Smooth muscle cell (in vitro differentiated cells): ENCODE data around the gene PPP1R1B. TPM values are rescaled to one million over a fixed set of nuclear protein-coding genes. Genes with fewer than 3 reads are reported as not detected.

Experiments used
- DNase-seq: peaks from one replicate; lab custom pipeline; 2025; ENCODE audit not compliant: unreplicated experiment; lab: John Stamatoyannopoulos, UW
- H2AFZ ChIP-seq: fragments of 200-600 bp; sonication (generic); 2 replicates; pipeline ENCODE4 v1.6.0; 2016; ENCODE audit warnings: antibody characterized with exemption, low read depth, mild to moderate bottlenecking
- H3F3A ChIP-seq: fragments of 200-600 bp; sonication (generic); 2 replicates; pipeline ENCODE4 v1.6.0; 2017; ENCODE audit warnings: antibody characterized with exemption, low read depth
- H3K27ac ChIP-seq: fragments of 200-600 bp; sonication (generic); 2 replicates; pipeline ENCODE4 v1.5.1; 2016; ENCODE audit warnings: low read depth, mild to moderate bottlenecking
- H3K27me3 ChIP-seq: fragments of 200-600 bp; sonication (generic); 2 replicates; pipeline ENCODE4 v1.6.1; 2016; ENCODE audit warnings: low read depth, mild to moderate bottlenecking
- H3K36me3 ChIP-seq: fragments of 200-600 bp; sonication (generic); 2 replicates; pipeline ENCODE4 v1.5.1; 2016; ENCODE audit warnings: low read depth
- H3K4me1 ChIP-seq: fragments of 200-600 bp; sonication (generic); 2 replicates; pipeline ENCODE4 v1.5.1; 2016; ENCODE audit warnings: low read depth
- H3K4me2 ChIP-seq: fragments of 200-600 bp; sonication (generic); 2 replicates; pipeline ENCODE4 v1.6.0; 2016; ENCODE audit warnings: mild to moderate bottlenecking
- H3K4me3 ChIP-seq: fragments of 200-600 bp; sonication (generic); 2 replicates; pipeline ENCODE4 v1.5.1; 2016; ENCODE audit warnings: mild to moderate bottlenecking
- H3K79me2 ChIP-seq: fragments of 200-600 bp; sonication (generic); 2 replicates; pipeline ENCODE4 v1.6.0; 2016; ENCODE audit warnings: low read depth, mild to moderate bottlenecking
- H3K9ac ChIP-seq: fragments of 200-600 bp; sonication (generic); 2 replicates; pipeline ENCODE4 v1.6.0; 2016; ENCODE audit warnings: low read depth
- H3K9me3 ChIP-seq: fragments of 200-600 bp; sonication (generic); replicated peaks from 2 replicates; pipeline ENCODE4 v1.5.1; 2016; ENCODE audit warnings: low read depth
- H4K20me1 ChIP-seq: fragments of 200-600 bp; sonication (generic); 2 replicates; pipeline ENCODE4 v1.6.0; 2016; ENCODE audit warnings: low read depth
- WGBS: methylation state at CpG from one replicate; pipeline ENCODE4 v1.1.7; 2016; ENCODE audit warnings: low lambda C conversion rate; 5-methylcytosine and 5-hydroxymethylcytosine counted together
- polyA plus RNA-seq: library from polyadenylated mRNA; unstranded; fragments of >200 nt; fragmentation: Nextera tagmentation; extraction: Ambion mirVana; gene quantifications from 2 replicates; pipeline ENCODE4 v1.2.1, GENCODE V29; 2016
- total RNA-seq: library from RNA; depleted of rRNA; stranded (reverse); fragments of >200 nt; gene quantifications from 2 replicates; pipeline ENCODE4 v1.2.3, GENCODE V29; 2014
- TF ChIP-seq, protein P1 (sequence below): fragments of 200-600 bp; sonication (generic); IDR thresholded peaks from 2 replicates; pipeline ENCODE4 v1.5.1; 2017; ENCODE audit warnings: borderline replicate concordance, mild to moderate bottlenecking, antibody characterized with exemption; ENCODE audit not compliant: insufficient read depth, poor library complexity, severe bottlenecking

The PPP1R1B gene
- total and polyA plus RNA-seq, 2 experiments from 2014 or later: not detected

- H3K4me1 ChIP-seq: no peaks in the 10 kb centered on the region
- TF ChIP-seq, protein P1, sequence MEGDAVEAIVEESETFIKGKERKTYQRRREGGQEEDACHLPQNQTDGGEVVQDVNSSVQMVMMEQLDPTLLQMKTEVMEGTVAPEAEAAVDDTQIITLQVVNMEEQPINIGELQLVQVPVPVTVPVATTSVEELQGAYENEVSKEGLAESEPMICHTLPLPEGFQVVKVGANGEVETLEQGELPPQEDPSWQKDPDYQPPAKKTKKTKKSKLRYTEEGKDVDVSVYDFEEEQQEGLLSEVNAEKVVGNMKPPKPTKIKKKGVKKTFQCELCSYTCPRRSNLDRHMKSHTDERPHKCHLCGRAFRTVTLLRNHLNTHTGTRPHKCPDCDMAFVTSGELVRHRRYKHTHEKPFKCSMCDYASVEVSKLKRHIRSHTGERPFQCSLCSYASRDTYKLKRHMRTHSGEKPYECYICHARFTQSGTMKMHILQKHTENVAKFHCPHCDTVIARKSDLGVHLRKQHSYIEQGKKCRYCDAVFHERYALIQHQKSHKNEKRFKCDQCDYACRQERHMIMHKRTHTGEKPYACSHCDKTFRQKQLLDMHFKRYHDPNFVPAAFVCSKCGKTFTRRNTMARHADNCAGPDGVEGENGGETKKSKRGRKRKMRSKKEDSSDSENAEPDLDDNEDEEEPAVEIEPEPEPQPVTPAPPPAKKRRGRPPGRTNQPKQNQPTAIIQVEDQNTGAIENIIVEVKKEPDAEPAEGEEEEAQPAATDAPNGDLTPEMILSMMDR: no peak
- no peak for DNase-seq
Observed at GRCh38 chr17:39591958-39592954, 34.5 kb upstream of the PPP1R1B start.

GRCh38 chr17:39593371-39593770 is 33.4 kb upstream of the PPP1R1B start:
- Histone ChIP-seq H3K9me3 (no peaks in the 10 kb centered on the region), H2AFZ (no peak overlapping the region), H3K79me2 (no peaks in the 10 kb centered on the region), H4K20me1 (no peaks in the 10 kb centered on the region), H3K27me3 (peaks cover 95% of the 10 kb centered on the region), H3K36me3 (no peaks in the 10 kb centered on the region), H3K4me1 (no peaks in the 10 kb centered on the region), H3F3A (no peaks in the 10 kb centered on the region), H3K4me3 (no peak overlapping the region), H3K27ac (no peak overlapping the region), H3K9ac (no peak overlapping the region), H3K4me2 (no peak overlapping the region)
- TF ChIP-seq, protein P1: no peak
- 75% methylated on average over 2 of the region's 2 CpGs for WGBS
- no peak for DNase-seq

More at GRCh38 chr17:39591958-39592954, 34.5 kb upstream of the PPP1R1B start:
- H3K4me3 ChIP-seq: no peak overlapping the region
- no peak overlapping the region for H3K9ac ChIP-seq
- WGBS: 8% methylated on average over 22 of the region's 22 CpGs
- H4K20me1 ChIP-seq: no peaks in the 10 kb centered on the region
- H3K4me2 ChIP-seq: no peak overlapping the region
- H3K9me3 ChIP-seq: no peaks in the 10 kb centered on the region
- H3F3A ChIP-seq: no peaks in the 10 kb centered on the region
- H3K79me2 ChIP-seq: no peaks in the 10 kb centered on the region
- H2AFZ ChIP-seq: no peak overlapping the region
- no peaks in the 10 kb centered on the region for H3K36me3 ChIP-seq
- no peak overlapping the region for H3K27ac ChIP-seq
- peaks cover 94% of the 10 kb centered on the region for H3K27me3 ChIP-seq

DNA sequence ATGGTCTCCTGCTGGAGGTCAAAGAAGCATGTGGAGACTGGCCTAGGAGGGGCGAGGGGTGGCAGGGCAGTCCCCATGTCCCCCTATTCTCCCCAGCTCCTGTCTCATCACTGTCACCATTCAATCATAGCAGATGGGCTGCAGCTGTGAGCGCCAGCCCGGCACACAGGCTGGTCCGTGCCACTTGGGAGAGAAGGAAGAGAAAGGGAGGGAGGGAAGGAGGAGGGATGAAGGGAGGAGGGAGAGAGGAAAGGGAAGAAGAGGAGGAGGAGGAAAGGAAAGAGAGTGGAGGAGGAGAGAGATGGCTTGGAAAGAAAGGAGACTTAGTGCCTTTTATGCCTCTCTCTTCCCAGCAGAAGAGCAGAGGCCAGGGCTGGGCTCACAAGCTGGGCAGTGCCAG is 31.5 kb upstream of the PPP1R1B start:
- no peak overlapping the region for H3K9ac ChIP-seq
- no peak overlapping the region for H3K27ac ChIP-seq
- H2AFZ ChIP-seq: no peak overlapping the region
- TF ChIP-seq, protein P1: no peak
- no peaks in the 10 kb centered on the region for H3K36me3 ChIP-seq
- no peak overlapping the region for H3K4me2 ChIP-seq
- H3K27me3 ChIP-seq: peaks cover 99% of the 10 kb centered on the region
- H3F3A ChIP-seq: no peaks in the 10 kb centered on the region
- WGBS: 11% methylated on average over 4 of the region's 4 CpGs
- no peaks in the 10 kb centered on the region for H3K9me3 ChIP-seq
- H3K4me1 ChIP-seq: no peaks in the 10 kb centered on the region
- no peaks in the 10 kb centered on the region for H4K20me1 ChIP-seq
- no peaks in the 10 kb centered on the region for H3K79me2 ChIP-seq
- DNase-seq: no peak
- no peak overlapping the region for H3K4me3 ChIP-seq
